NCI-H345 treated with DMSO at 0.1 percent for 48 hours (cell line): ENCODE measurements around the gene VSTM2L.

Experiments used
- DNase-seq: peaks from one replicate; lab custom pipeline; 2025; ENCODE audit not compliant: unreplicated experiment; lab: John Stamatoyannopoulos, UW

The VSTM2L gene

GRCh38 chr20:37917461-37917860 is 14.5 kb downstream of the VSTM2L start:
- no peak for DNase-seq

- no peak for DNase-seq
These were observed 15.1 kb downstream of the VSTM2L start for GRCh38 chr20:37918035-37918434.

DNA sequence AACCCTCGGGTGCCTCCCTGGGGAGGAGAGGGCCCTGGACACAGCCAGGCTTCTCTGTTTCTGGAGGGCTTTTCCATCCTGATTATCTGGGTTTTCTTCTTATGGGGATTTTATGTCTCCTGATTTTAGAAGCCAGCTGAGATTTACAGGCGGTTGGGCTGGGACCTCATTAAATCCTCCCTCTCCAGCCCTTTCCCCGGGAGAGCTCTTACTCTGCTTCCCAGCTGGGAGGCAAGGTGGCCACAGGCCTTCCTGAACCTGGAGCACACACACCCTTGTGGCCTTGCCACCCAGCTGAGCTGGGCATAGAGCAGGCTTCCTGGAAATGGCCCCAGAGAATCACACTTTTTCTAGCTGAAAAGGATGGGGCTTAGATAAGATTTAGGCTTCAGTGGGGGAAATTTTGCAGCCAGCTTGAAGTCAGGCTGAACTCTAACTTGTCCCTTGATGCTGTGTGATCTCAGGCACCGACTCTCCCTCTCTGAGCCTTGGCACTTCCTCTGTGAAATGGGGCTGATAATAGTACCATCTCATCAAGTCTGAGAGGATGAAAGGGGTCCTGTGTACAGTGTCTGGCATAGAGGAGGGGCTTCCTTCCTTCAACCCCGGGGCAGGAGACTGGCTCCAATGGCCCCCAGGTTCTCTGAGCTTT is 16.6 kb downstream of the VSTM2L start:
- no peak for DNase-seq

- no peak for DNase-seq
These were observed 17.3 kb downstream of the VSTM2L start for GRCh38 chr20:37920270-37920669.

DNA sequence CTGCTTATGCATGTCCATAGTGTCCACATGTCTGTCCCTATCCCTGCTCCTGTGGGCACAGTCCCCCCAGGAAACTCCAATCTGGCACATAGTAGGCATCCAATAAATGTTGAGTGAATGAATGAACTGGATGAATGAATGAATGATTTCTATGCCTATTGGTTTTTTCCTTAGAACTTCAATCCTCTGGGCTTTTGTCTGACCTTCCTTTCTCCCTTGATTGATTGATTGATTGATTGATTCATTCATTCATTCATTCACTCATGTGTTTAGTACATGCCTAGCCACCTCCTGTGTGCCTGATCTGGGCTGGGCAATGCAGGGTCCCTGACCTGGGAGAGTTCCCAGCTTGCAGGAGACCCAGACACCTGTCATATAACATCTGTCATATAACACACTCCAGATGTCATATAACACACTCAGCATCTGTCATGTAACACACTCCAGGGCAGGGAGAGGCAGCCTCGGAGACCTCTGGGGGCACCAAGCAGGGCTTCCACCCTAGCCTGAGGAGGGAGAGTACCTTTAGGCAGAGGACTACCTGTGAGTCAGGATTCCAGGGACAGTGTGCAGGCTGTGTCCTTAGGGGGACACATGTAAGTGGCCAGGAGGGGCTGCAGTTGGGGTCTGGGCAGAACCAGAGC is 17.9 kb downstream of the VSTM2L start:
- DNase-seq: no peak

- DNase-seq: no peak
These were observed 18.5 kb downstream of the VSTM2L start for GRCh38 chr20:37921341-37921929.

- DNase-seq: no peak
These were observed 19.1 kb downstream of the VSTM2L start for GRCh38 chr20:37922016-37922415.

DNA sequence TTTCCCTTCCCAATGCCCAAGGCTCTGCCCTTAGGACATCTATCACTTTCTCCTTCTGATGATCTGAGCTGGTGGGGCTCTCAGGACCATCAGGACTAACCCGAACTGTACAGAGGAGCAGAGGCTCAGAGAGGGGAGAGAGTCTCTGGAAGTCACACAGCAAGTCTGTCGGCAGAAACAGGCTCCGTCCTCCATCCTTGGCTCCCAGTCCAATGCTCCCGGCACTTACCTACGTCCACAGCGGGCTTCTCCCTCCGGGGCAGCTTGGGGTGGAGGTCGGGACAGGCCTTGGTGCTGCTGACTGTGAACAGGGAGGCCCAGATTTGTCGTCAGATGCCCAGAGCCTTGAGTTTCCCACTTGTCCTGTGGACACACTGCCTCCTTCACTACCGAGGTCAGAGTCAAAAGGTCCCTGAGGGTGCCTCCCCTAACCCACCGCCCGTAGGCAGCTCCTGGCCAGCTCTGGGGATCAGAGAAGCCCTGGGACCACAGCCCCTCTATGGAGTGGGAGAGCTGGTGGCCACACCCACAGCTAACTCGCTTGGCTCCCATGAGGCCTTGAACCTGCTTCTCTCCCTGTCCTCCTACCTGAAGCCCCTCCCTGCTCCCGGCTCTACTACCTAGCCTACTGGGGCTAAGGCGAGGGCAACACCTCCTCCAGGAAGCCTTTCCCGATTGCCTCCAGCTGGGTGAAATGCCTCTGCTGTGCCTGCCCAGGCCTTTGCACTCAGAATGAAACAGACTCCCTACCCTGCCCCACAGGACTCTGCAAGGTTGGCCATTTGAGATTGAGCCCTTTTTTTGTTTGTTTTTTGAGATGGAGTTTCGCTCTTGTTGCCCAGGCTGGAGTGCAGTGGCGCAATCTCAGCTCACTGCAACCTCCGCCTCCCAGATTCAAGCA is 22.6 kb downstream of the VSTM2L start:
- DNase-seq: no peak

DNA sequence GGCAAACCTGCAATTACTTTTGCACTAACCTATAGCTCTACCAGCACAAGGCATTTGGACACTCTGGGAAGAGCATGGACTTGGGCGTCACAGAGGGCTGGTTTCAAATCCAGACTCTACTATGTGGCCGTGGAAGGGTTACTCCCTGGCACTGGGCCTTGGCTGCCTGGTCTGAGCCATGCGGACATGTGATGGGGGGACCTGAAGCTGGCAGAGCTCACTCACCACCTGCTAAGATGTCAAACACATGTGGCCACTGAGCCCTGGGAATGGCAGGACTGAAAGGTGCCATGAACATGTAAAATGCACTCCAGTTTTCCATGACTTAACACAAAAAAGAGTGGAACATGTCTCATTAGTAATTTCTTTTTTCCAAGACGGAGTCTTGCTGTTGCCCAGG is 23.7 kb downstream of the VSTM2L start:
- DNase-seq: no peak

GRCh38 chr20:37927410-37928095 is 24.6 kb downstream of the VSTM2L start:
- DNase-seq: no peak

- no peak for DNase-seq
These were observed 26.2 kb downstream of the VSTM2L start for GRCh38 chr20:37928996-37929682.

DNA sequence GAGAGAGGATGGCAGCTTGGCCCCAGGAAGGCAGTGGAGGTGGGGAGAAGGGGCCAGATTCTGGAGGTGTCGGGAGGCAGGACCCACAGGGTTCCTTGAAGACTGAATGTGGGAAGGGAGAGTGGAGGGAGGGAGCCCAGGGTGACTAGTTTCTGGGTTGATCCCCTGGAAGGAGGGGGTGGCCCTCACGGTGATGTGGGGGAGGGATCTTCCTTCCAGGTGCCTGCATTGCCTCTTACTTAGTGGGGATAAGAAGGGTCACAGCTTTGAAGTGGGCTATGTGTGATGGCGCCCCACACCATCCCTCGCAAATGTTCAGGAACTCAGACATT is 26.7 kb downstream of the VSTM2L start:
- DNase-seq: no peak

DNA sequence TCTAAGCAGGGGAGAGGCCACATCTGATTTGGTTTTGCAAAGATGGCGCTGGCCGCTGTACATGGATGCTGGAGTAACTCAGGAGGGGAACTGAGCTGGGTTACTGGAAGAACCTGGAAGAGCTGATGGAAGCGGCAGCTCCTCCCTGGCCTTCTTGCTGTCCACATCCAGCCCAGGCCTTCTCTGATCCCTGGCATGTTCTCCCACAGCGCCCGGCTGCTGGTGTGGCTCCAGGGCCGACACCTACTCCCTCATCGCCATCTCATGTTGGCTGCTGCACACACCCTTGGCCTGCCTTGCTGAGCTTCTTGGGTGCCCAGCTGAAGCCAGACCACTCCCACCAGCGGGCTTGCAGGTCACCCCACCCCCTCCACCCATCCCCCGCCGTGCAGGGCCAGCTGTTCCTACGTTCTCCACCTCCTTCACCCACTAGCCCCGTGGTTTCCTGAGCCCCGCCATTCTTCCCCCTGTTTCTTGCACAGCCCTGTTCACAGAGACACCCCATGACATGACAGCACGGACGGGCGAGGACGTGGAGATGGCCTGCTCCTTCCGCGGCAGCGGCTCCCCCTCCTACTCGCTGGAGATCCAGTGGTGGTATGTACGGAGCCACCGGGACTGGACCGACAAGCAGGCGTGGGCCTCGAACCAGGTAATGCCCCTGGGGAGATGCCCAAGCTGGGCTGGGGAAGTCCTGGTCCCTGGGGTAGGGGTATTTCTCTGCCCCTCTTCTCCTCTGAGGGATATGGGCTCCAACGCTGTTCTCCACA is 28.4 kb downstream of the VSTM2L start:
- no peak for DNase-seq

GRCh38 chr20:37932074-37932473 is 29.1 kb downstream of the VSTM2L start:
- no peak for DNase-seq

DNA sequence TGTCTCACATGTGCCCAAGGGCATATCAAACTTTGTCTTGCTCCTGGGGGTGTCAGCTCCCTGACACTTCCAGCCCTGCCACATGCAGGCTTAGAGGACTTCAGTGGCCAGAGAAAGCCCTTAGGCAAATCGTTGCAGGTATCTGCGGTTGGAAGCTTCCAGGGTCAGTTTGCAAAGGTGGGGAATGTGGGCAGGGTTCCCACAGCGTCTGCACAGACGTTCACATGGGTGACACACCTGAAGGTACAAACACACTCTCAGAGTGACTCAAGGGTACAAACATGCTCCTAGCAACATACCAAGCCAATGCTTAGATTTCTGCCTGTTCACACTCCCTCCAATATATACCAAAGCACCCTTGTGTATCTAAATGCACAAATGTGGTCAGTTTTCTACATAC is 30.0 kb downstream of the VSTM2L start:
- DNase-seq: no peak

DNA sequence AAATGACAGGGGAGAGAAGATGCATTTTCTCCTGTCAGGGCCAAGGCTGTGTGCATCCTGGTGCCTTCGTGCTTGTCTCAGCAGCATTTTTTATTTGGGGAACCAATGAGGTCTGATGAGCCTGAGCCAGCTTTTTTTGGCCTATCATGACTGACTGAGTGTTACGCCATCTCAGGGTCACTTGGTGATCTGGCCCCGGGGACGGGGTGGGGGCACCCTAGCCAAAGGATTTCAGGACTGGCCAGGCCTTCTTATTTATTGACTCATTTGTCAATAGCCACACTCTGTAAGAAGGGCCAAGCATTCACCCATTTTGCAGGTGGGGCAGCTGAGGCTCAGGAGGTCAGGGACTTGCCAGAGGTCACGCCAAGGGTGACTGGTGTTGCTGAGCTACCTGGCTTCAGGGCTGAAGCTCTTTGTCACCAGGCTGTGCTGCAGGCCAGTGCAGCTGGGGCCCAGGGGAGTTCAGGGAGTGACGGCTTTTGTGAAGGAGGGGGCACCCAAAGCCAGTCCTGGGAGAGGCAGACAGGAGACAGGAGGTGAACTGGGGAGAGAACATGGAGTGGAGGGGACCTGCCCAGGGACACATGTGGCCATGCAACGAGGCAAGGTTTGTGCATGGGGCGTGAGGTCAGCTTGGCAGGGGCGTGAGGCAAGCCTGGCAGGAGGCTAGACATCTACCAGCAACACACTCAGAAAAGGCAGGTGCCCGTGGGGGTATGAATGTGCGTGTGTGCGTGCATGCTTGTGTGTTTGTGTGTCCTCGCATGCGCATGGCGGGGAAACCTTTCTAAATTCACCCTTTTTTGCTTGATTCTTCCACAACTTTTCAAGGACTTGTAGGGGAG is 31.1 kb downstream of the VSTM2L start:
- DNase-seq: no peak

DNA sequence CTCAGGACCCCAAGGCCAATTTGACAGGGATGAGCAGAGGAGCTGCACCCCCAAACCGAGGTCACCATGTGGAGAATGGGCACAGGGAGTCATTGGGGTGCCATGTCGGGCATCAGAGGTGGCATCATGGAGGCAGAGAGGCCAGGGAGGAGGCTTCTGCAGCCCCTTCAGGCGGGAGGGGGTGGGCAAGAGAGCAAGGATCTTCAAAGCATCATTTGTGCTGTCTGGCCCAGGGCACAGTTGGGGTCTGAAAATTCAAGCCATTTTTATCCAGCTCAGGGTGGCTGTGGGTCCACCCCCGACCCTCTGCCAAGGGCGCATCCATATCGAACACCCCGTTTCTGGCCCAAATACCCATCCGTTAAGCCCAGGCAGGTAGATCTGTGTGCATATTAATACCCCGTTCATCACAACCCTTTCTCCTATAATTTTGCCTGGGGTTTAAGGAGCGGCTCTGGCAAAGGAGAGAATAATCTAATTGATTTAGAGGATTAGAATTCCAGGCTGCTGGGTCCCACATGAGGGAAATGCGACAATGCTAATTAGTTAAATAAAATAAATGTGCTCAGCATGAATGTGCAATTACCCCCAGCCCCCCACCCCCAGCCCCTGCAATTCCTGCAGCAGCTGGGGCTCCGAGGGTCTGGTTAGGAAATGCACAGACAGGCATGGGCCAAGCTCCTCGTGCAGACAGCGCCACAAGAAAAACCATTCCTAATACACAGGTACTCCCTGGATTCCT is 31.9 kb downstream of the VSTM2L start:
- no peak for DNase-seq

DNA sequence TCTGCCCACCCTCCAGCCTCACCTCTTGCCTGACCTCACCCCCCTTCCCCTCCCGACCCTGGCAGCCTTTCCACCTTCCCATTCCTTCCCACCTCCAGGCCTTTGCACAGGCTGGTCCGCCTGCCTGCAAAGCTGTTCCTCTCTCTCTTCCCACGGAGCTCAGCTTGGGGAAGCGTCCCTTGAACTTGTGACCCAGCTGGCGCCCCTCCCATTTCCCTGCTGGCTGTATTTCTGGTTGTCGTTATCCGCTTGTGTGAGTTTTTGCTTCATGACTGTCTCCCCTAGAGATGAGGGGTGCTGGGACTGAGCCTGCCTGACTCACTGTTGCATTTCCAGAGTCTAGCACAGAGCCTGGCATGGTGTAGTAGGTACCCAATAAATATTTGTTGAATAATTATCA is 32.5 kb downstream of the VSTM2L start:
- no peak for DNase-seq
